K562 (cell line): Measurements from ENCODE around the gene RUSC1. TPM values are rescaled to one million over a fixed set of nuclear protein-coding genes. Genes with fewer than 3 reads are reported as not detected.

ENCODE experiments used
- ELF4 ChIP-seq: fragments of 450-650 bp; formaldehyde crosslinking; IDR thresholded peaks from 2 replicates; pipeline ENCODE4 v1.4.0; 2022; ENCODE audit warnings: missing genetic modification characterization
- ESRRB ChIP-seq: fragments of 250-450 bp; sonication (Bioruptor Pico); IDR thresholded peaks from 2 replicates; pipeline ENCODE4 v1.5.0; 2020; ENCODE audit warnings: mild to moderate bottlenecking, moderate library complexity, borderline replicate concordance
- MBD2 ChIP-seq: sonication (generic); IDR thresholded peaks from 2 replicates; pipeline ENCODE4 v1.6.1; 2016; ENCODE audit warnings: low read depth, borderline replicate concordance
- MEIS2 ChIP-seq: fragments of 450-650 bp; IDR thresholded peaks from 2 replicates; pipeline ENCODE4 v1.6.1; 2014; ENCODE audit warnings: mild to moderate bottlenecking; ENCODE audit not compliant: partially characterized antibody
- NR4A1 ChIP-seq, 2 experiments: fragments of 250-450 bp in 1 of 2; fragments of 450-650 bp in 1 of 2; sonication (Bioruptor Pico) in 1 of 2; IDR thresholded peaks; 2 replicates each; pipeline versions ENCODE4 v1.4.0 to v1.6.1; 2016 to 2020; ENCODE audit warnings: mild to moderate bottlenecking in 2 of 2, missing compliant biosample characterization in 1 of 2, missing genetic modification characterization in 1 of 2, moderate library complexity in 1 of 2
- POLR2A ChIP-seq: fragments of 450-650 bp; conservative IDR thresholded peaks from 2 replicates; pipeline ENCODE4 v1.6.1; 2016
- POLR2AphosphoS2 ChIP-seq: IDR thresholded peaks from 2 replicates; pipeline ENCODE4 v1.6.1; 2012; ENCODE audit warnings: low read length, improper control_type of control experiment
- RBM22 ChIP-seq: fragments of 200-400 bp; formaldehyde crosslinking; IDR thresholded peaks from 2 replicates; pipeline ENCODE4 v1.6.1; 2018; ENCODE audit warnings: low read length, low read depth; ENCODE audit not compliant: poor library complexity, severe bottlenecking
- SAFB ChIP-seq: fragments of 200-400 bp; formaldehyde crosslinking; IDR thresholded peaks from 2 replicates; pipeline ENCODE4 v1.6.1; 2017; ENCODE audit warnings: low read depth, low read length, borderline replicate concordance
- ZNF436 ChIP-seq: fragments of 250-450, 450-650 bp; sonication (Bioruptor Pico); formaldehyde crosslinking; IDR thresholded peaks from 2 replicates; pipeline ENCODE4 v1.7.0; 2020; ENCODE audit warnings: mild to moderate bottlenecking
- polyA plus RNA-seq, 8 experiments: library from polyadenylated mRNA; depleted of rRNA in 4 of 8; stranded (reverse) in 5 of 8; unstranded in 3 of 8; fragments of >200 nt; fragmentation: Nextera tagmentation in 2 of 8; fragmentation: Illumina TruSeq in 1 of 8; extraction: Ambion mirVana in 2 of 8; extraction: Trizol in 1 of 8; gene quantifications; 2 replicates each; pipeline versions ENCODE4 v1.2.1 to v1.2.3, GENCODE V29; 2011 to 2014; ENCODE audit warnings: inconsistent platforms in 1 of 8, missing spikeins in 1 of 8
- total RNA-seq, 7 experiments: library from RNA; depleted of rRNA in 6 of 7; stranded (reverse); fragments of >200 nt in 6 of 7; fragmentation: Illumina TruSeq in 2 of 7; extraction: Trizol in 2 of 7; gene quantifications; 2 replicates each; pipeline versions ENCODE4 v1.2.1 to v1.2.3, GENCODE V29; 2011 to 2021; ENCODE audit warnings: low replicate concordance in 1 of 7
- TF ChIP-seq, protein P1 (sequence below): sonication (generic); formaldehyde crosslinking; IDR thresholded peaks from 2 replicates; pipeline ENCODE4 v1.4.0; 2020; ENCODE audit warnings: mild to moderate bottlenecking, missing genetic modification reagents
- TF ChIP-seq, protein P2 (sequence below): fragments of 450-650 bp; IDR thresholded peaks from 2 replicates; pipeline ENCODE4 v1.6.1; 2016; ENCODE audit warnings: antibody characterized with exemption
- TF ChIP-seq, protein P3 (sequence below), 2 experiments: fragments of 450-650 bp; IDR thresholded peaks; 2 replicates each; pipeline ENCODE4 v1.6.1; 2016
- TF ChIP-seq, protein P4 (sequence below): sonication (generic); formaldehyde crosslinking; IDR thresholded peaks from 2 replicates; pipeline ENCODE4 v1.8.1; 2023; ENCODE audit warnings: mild to moderate bottlenecking, missing genetic modification reagents
- TF ChIP-seq, protein P5 (sequence below), 2 experiments: fragments of 250-450 bp in 1 of 2; fragments of 450-650 bp in 1 of 2; sonication (Bioruptor Pico) in 1 of 2; IDR thresholded peaks; 2 replicates each; pipeline versions ENCODE4 v1.6.1 to v1.8.0; 2016 to 2021; ENCODE audit warnings: mild to moderate bottlenecking in 2 of 2, moderate library complexity in 2 of 2, missing compliant biosample characterization in 1 of 2, missing genetic modification characterization in 1 of 2
- TF ChIP-seq, protein P6 (sequence below): fragments of 450-650 bp; formaldehyde crosslinking; IDR thresholded peaks from 2 replicates; pipeline ENCODE4 v1.4.0; 2022; ENCODE audit warnings: missing genetic modification characterization

RUSC1 gene
- total and polyA plus RNA-seq, 9 of the 15 experiments (the other 6 are each of a cell fraction or from before 2014, with no cell fraction given), result 5.7 to 68.3 (median 33.6) TPM

DNA sequence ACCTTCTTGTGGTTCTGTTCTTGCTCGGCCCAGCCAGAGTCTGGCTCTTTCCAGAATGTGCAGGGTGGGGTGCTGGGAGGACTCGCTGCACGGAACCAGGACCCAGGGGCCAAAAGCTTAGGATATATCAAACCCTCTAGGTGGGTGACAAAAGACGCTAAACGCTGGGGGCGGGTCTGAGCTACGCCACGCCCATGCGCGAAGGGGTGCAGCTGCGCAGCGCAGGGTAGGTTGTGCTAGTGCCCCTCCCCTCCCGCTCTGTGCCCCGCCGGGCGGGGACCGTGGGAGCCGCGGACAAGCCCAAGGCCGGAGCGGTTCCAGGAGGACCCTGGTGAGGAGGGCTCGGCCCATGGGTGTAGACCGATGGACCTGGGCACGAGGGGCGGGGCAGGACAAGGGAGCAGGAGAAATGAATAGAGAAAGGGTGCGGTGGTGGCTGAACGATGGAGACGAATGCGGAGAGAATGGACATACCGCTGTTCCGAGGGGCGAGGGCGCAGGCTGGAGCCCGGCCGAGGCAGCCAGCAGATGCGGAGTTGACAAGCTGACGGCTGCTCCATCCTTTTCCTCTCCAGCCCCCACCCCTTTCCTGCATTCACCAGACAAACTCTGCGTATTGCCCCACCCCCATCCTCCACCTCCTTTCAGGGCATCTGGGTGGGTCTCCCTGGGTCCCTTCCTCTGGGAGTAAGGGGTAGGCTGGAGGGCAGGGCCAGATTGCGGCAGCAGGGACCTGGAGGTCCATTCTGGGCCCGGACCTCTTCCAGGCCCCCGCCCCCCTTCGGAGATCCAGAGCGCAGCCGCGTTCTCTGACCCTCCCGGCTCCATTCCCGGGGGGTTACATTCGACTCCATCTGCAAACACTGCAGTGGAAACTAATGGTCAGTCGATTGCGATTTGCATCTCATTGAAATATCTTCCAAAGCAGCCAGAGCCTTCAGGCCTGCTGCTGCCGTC, at the start of gene RUSC1 (continued):
- TF ChIP-seq, protein P1, sequence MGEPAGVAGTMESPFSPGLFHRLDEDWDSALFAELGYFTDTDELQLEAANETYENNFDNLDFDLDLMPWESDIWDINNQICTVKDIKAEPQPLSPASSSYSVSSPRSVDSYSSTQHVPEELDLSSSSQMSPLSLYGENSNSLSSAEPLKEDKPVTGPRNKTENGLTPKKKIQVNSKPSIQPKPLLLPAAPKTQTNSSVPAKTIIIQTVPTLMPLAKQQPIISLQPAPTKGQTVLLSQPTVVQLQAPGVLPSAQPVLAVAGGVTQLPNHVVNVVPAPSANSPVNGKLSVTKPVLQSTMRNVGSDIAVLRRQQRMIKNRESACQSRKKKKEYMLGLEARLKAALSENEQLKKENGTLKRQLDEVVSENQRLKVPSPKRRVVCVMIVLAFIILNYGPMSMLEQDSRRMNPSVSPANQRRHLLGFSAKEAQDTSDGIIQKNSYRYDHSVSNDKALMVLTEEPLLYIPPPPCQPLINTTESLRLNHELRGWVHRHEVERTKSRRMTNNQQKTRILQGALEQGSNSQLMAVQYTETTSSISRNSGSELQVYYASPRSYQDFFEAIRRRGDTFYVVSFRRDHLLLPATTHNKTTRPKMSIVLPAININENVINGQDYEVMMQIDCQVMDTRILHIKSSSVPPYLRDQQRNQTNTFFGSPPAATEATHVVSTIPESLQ (CRISPR knock-in tag), result no peak
- TF ChIP-seq RBM22, result peak; percentile 18
- TF ChIP-seq POLR2AphosphoS2, result peak; percentile 96
- TF ChIP-seq ELF4, result peak; percentile 61; the same call in 1 of the 2 replicates
- TF ChIP-seq MBD2, result 0 out of 2 replicates have a peak, but pooled peaks have one; percentile 37
- TF ChIP-seq, protein P2, sequence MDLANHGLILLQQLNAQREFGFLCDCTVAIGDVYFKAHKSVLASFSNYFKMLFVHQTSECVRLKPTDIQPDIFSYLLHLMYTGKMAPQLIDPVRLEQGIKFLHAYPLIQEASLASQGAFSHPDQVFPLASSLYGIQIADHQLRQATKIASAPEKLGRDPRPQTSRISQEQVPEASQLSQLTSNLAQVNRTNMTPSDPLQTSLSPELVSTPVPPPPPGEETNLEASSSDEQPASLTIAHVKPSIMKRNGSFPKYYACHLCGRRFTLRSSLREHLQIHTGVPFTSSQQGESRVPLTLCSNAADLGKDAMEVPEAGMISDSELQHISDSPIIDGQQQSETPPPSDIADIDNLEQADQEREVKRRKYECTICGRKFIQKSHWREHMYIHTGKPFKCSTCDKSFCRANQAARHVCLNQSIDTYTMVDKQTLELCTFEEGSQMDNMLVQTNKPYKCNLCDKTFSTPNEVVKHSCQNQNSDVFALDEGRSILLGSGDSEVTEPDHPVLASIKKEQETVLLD, result peak; percentile 42; the same call in 1 of the 2 replicates
- TF ChIP-seq, protein P3, sequence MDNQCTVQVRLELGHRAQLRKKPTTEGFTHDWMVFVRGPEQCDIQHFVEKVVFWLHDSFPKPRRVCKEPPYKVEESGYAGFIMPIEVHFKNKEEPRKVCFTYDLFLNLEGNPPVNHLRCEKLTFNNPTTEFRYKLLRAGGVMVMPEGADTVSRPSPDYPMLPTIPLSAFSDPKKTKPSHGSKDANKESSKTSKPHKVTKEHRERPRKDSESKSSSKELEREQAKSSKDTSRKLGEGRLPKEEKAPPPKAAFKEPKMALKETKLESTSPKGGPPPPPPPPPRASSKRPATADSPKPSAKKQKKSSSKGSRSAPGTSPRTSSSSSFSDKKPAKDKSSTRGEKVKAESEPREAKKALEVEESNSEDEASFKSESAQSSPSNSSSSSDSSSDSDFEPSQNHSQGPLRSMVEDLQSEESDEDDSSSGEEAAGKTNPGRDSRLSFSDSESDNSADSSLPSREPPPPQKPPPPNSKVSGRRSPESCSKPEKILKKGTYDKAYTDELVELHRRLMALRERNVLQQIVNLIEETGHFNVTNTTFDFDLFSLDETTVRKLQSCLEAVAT (IDR thresholded peaks at IDR 0.05), result peak in 1 of 2 experiments; percentile 35; a peak in 1 of 4 replicates
- TF ChIP-seq, protein P4, sequence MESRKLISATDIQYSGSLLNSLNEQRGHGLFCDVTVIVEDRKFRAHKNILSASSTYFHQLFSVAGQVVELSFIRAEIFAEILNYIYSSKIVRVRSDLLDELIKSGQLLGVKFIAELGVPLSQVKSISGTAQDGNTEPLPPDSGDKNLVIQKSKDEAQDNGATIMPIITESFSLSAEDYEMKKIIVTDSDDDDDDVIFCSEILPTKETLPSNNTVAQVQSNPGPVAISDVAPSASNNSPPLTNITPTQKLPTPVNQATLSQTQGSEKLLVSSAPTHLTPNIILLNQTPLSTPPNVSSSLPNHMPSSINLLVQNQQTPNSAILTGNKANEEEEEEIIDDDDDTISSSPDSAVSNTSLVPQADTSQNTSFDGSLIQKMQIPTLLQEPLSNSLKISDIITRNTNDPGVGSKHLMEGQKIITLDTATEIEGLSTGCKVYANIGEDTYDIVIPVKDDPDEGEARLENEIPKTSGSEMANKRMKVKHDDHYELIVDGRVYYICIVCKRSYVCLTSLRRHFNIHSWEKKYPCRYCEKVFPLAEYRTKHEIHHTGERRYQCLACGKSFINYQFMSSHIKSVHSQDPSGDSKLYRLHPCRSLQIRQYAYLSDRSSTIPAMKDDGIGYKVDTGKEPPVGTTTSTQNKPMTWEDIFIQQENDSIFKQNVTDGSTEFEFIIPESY (CRISPR knock-in tag), result peak; percentile 95
- no peak for TF ChIP-seq SAFB
- 0 out of 2 replicates have a peak, but pooled peaks have one; percentile 48 for TF ChIP-seq ZNF436
- 0 out of 2 replicates have a peak, but pooled peaks have one; percentile 30 for TF ChIP-seq ESRRB
- peak; percentile 57 for TF ChIP-seq MEIS2
- TF ChIP-seq, protein P5, sequence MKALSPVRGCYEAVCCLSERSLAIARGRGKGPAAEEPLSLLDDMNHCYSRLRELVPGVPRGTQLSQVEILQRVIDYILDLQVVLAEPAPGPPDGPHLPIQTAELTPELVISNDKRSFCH (CRISPR knock-in tag; IDR thresholded peaks at IDR 0.05), result no peak
- TF ChIP-seq, protein P5 (tag; IDR thresholded peaks at IDR 0.05), result no peak
- peak; percentile 68 for TF ChIP-seq POLR2A
- TF ChIP-seq, protein P6, sequence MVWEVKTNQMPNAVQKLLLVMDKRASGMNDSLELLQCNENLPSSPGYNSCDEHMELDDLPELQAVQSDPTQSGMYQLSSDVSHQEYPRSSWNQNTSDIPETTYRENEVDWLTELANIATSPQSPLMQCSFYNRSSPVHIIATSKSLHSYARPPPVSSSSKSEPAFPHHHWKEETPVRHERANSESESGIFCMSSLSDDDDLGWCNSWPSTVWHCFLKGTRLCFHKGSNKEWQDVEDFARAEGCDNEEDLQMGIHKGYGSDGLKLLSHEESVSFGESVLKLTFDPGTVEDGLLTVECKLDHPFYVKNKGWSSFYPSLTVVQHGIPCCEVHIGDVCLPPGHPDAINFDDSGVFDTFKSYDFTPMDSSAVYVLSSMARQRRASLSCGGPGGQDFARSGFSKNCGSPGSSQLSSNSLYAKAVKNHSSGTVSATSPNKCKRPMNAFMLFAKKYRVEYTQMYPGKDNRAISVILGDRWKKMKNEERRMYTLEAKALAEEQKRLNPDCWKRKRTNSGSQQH (CRISPR knock-in tag), result 0 out of 2 replicates have a peak, but pooled peaks have one; percentile 73
- TF ChIP-seq NR4A1 (CRISPR knock-in tag; IDR thresholded peaks at IDR 0.05), result no peak
- TF ChIP-seq NR4A1 (tag; IDR thresholded peaks at IDR 0.05), result 0 out of 2 replicates have a peak, but pooled peaks have one; percentile 40
